Activated T-helper 1 cell treated with Interleukin-2 at 50 U/mL for 16 hours (primary cell): ENCODE measurements around the gene SMKR1.
"Not testable (repeated sequence)": the region's sequence is repeated elsewhere in the genome, so short reads cannot be mapped to it uniquely, and the experiment has no call there.

Experiments used
- DNase-seq: peaks from one replicate; pipeline ENCODE4 v3.0.0-alpha.2; 2020; ENCODE audit warnings: low read depth

The SMKR1 gene

DNA sequence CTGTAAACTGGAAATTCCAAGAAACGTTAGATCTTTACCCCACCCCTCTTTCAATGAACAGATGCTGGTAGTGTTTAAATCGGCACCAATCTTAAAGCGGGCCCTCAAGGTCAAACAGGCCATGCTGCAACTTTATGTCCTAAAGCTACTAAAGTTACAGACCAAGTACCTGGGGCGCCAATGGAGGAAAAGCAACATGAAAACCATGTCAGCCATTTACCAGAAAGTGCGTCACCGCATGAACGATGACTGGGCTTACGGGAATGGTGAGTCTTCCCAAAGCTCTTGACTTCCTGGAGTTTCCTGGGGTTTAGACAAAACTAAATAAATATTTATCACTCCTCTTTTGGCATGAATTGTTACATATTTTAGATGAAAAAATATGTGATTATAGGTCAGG lies 19.6 kb upstream of the SMKR1 start:
- DNase-seq, result no peak

- no peak for DNase-seq
Measured at GRCh38 chr7:129489491-129489890, 12.8 kb upstream of the SMKR1 start.

GRCh38 chr7:129492391-129492790 lies 9.9 kb upstream of the SMKR1 start:
- no peak for DNase-seq

DNA sequence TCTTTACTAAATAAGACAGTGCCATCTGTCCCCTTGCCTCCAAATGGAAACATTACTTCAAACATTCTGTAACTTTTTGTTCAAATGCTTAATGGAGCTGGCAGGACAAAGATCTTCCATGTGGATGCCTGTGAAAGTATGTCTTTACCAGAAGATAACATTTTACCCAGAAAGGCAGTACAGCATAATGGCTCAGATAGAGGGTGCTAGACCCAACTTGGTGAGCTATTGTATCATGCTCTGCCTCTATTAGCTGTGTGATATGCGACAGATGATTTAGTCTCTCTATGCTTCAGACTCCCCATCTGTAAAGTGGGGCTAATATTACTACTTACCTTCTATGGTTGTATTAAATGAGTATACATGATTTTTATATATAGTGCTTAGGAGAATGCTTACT lies 8.8 kb upstream of the SMKR1 start:
- no peak for DNase-seq

- DNase-seq, result no peak
Measured at GRCh38 chr7:129494041-129494440, 8.3 kb upstream of the SMKR1 start.

DNA sequence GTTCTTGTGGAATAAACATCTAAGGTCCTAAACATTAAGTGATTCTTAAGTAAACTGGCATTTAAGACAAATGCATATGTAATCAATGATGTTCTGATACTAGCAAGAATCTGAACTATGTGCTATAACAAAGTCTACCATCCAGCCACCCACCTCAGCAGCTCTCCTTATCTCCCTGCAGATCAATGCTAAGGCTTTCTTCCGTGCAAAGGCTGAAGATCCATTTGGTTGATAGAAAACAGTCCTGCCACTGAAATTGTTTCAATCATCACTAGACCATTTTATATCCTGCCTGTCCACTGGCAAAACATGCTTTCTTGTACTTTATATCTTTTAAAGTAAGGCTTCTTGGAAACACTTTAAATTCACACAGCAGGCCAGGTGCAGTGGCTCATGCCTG lies 6.3 kb upstream of the SMKR1 start:
- DNase-seq, result no peak

DNA sequence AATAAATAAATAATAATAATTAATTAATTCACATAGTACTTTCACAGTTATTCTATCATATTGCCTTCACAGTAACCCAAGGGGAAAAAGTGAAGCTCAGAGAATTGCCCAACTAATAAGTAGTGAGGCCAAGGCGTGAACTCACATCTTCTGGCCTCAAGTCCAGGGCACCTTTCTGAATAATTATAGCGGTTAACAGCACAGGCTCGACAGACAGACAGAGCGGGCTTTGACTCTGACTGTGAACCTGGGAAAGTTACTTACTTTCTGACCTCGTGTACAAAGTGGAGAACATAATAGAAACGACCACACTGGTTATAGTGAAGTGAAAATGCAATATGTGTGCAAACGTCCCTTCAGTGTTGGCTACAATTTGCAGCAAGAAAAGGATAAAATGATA lies 5.7 kb upstream of the SMKR1 start:
- no peak for DNase-seq

DNA sequence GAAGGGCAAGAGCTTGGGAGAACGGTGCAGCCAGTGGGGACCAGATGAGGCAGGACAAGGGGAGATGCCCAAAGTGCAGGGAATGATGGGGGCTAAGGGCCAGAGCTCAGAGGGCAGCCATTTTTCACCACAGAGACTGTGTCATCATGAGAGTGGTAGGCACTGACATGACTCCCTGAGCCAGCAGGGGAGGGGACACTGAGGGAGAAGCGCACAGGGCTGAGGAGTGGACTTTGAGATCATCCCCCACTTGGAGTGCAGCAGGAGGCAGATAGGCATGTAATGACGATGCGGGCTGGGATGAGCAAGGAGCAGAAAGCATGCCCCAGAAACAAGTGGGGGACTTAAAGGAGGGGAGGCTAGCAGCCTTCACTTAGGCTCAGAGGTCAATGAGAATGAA lies 5.2 kb upstream of the SMKR1 start:
- DNase-seq, result no peak

- DNase-seq, result no peak
Measured at GRCh38 chr7:129498021-129498420, 4.3 kb upstream of the SMKR1 start.

- no peak for DNase-seq
Measured at GRCh38 chr7:129499999-129500398, 2.3 kb upstream of the SMKR1 start.

GRCh38 chr7:129502708-129503685 lies 666 bp downstream of the SMKR1 start:
- DNase-seq, result no peak

GRCh38 chr7:129503725-129504124 lies 1.4 kb downstream of the SMKR1 start:
- DNase-seq, result no peak

- DNase-seq, result no peak
Measured at GRCh38 chr7:129512192-129512591, 9.9 kb downstream of the SMKR1 start.

GRCh38 chr7:129513546-129513945 lies 11.2 kb downstream of the SMKR1 start:
- no peak for DNase-seq

- DNase-seq, result no peak
Measured at GRCh38 chr7:129514683-129515082, 12.4 kb downstream of the SMKR1 start.

- DNase-seq, result no peak
Measured at GRCh38 chr7:129515381-129515780, 13.1 kb downstream of the SMKR1 start.

DNA sequence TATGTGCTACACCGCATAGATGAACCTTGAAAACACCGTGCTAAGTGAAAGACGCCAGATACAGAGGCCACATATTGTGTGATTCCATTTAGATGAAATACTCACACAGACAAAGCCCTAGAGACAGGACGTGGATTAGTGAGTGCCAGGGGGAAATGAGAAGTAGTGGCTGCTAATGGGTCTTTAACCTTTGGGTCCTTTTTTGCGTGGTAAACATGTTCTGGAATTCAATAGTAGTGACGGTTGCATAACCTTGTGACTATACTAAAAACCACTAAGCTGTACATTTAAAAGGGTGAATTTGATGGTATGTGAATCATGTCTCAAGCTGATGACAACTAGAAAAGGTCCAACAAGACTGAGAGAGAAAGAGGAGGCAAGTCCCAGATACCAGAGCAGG lies 15.6 kb downstream of the SMKR1 start:
- no peak for DNase-seq

DNA sequence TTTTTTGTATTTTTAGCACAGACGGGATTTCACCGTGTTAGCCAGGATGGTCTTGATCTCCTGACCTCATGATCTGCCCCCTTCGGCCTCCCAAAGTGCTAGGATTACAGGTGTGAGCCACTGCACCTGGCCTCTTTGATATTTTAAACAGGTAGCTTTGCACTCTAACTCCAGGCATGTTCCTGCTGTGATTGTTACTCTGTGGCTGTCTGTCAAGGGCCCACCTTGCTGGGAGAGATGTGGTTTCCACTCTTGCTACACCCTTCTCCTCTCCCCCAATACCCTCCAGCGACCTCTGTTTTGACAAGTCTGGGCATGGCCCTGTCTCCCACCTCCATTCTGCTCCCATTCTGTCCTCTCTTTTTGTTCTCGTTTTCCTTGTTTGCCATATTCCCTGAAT lies 17.1 kb downstream of the SMKR1 start:
- DNase-seq, result no peak

GRCh38 chr7:129522088-129522970 lies 20.0 kb downstream of the SMKR1 start:
- DNase-seq, result no peak

- DNase-seq, result no peak
Measured at GRCh38 chr7:129522971-129523340, 20.6 kb downstream of the SMKR1 start.

GRCh38 chr7:129523924-129524323 lies 21.6 kb downstream of the SMKR1 start:
- no peak for DNase-seq

GRCh38 chr7:129524405-129524804 lies 22.1 kb downstream of the SMKR1 start:
- DNase-seq, result not testable (repeated sequence)
